Spleen (tissue), 11 donors: ENCODE results near the gene ANXA11. TPM values are rescaled to one million over a fixed set of nuclear protein-coding genes. Genes with fewer than 3 reads are reported as not detected.
"Not testable (repeated sequence)": the region's sequence is repeated elsewhere in the genome, so short reads cannot be mapped to it uniquely, and the experiment has no call there.

Source experiments
- DNase-seq: peaks from one replicate; pipeline ENCODE4 v3.0.0-alpha.2; 2020
- H3K27ac ChIP-seq, 8 donors: fragments of 200-600 bp; sonication (generic) in 7 of 8; 1 replicate in 4 of 8; 2 replicates in 4 of 8; pipeline versions ENCODE4 v1.5.0 to v1.8.0; 2016 to 2021; ENCODE audit warnings: inconsistent platforms in 4 of 8, mild to moderate bottlenecking in 4 of 8, moderate library complexity in 1 of 8
- H3K27me3 ChIP-seq, 7 donors: fragments of 200-600 bp; sonication (generic) in 6 of 7; replicated peaks in 1 of 7; 1 replicate in 4 of 7; 2 replicates in 3 of 7; pipeline versions ENCODE4 v1.5.0 to v1.8.0; 2016 to 2021; ENCODE audit warnings: inconsistent platforms in 3 of 7, mild to moderate bottlenecking in 1 of 7
- H3K36me3 ChIP-seq, 6 donors: fragments of 200-600 bp; sonication (generic) in 5 of 6; 1 replicate in 4 of 6; 2 replicates in 2 of 6; pipeline versions ENCODE4 v1.5.0 to v1.8.0; 2016 to 2021; ENCODE audit warnings: inconsistent platforms in 2 of 6
- H3K4me1 ChIP-seq, 6 donors: fragments of 200-600 bp; sonication (generic) in 5 of 6; 1 replicate in 3 of 6; 2 replicates in 3 of 6; pipeline versions ENCODE4 v1.5.0 to v1.8.0; 2016 to 2021; ENCODE audit warnings: inconsistent platforms in 3 of 6
- H3K4me3 ChIP-seq, 8 donors: fragments of 200-600 bp; sonication (generic) in 7 of 8; 1 replicate in 4 of 8; 2 replicates in 4 of 8; pipeline versions ENCODE4 v1.5.0 to v1.8.0; 2016 to 2021; ENCODE audit warnings: inconsistent platforms in 4 of 8, mild to moderate bottlenecking in 4 of 8, moderate library complexity in 2 of 8
- H3K9me3 ChIP-seq, 8 donors: fragments of 200-600 bp; sonication (generic) in 7 of 8; 1 replicate in 4 of 8; 2 replicates in 4 of 8; pipeline versions ENCODE4 v1.5.0 to v1.8.0; 2016 to 2021; ENCODE audit warnings: inconsistent platforms in 4 of 8
- POLR2A ChIP-seq, 3 donors: fragments of 450-650 bp; IDR thresholded peaks; one replicate each; pipeline ENCODE4 v1.5.1; 2017; ENCODE audit warnings: antibody characterized with exemption in 3 of 3, mild to moderate bottlenecking in 1 of 3
- POLR2AphosphoS5 ChIP-seq, 3 donors: sonication (generic); formaldehyde crosslinking; IDR thresholded peaks; one replicate each; pipeline ENCODE4 v1.5.1; 2017; ENCODE audit warnings: antibody characterized with exemption in 3 of 3
- WGBS, 5 donors: extraction: QIAGEN DNeasy Blood & Tissue Kit in 3 of 5; methylation state at CpG; one replicate each; pipeline versions ENCODE4 v1.1.5 to v1.1.7; 2013 to 2018; 5-methylcytosine and 5-hydroxymethylcytosine counted together
- intact Hi-C: fragments of 100-400 bp; cut with DNase I; formaldehyde crosslinking; loops from one replicate; pipeline ENCODE4 v1.15.0; 2023; ENCODE audit warnings: low total_unique reads
- polyA plus RNA-seq, 3 donors: library from polyadenylated mRNA; stranded (reverse); fragments of 200-250 nt; gene quantifications; one replicate each; pipeline ENCODE4 v1.2.1, GENCODE V29; 2013
- total RNA-seq, 7 donors: library from RNA; depleted of rRNA in 3 of 7; stranded (reverse); fragments of >200 nt in 3 of 7; fragmentation: NEBNext Ultra II Directional in 4 of 7; extraction: Animal tissue kit (Norgen Biotek cat#: 25700) in 4 of 7; gene quantifications; one replicate each; pipeline versions ENCODE4 v1.1.0 to v1.2.1, GENCODE V29; 2016 to 2021
- TF ChIP-seq, protein P1 (sequence below), 11 experiments: fragments of 200-600 bp in 7 of 11; fragments of 450-650 bp in 4 of 11; sonication (generic) in 4 of 11; IDR thresholded peaks in 8 of 11; conservative IDR thresholded peaks in 3 of 11; 1 replicate in 7 of 11; 2 replicates in 4 of 11; pipeline versions ENCODE4 v1.4.0 to v1.8.0; 2016 to 2021; ENCODE audit warnings: antibody characterized with exemption in 11 of 11, inconsistent platforms in 4 of 11, mild to moderate bottlenecking in 1 of 11
- donor health status: healthy with polysubstance abuse.
- donor health status: DM: no; HTN: no; CAD: no; lungs with moderate emphysema.
- donor health status: DM: no; HTN: no; CAD: no.
- donor health status: Bipolar disorder and iron deficiency.
- donor health status: healthy.
- donor health status: DM: no; HTN: no; CAD: no.
- donor health status: DM: yes; HTN: yes; CAD: no.

ANXA11 gene
- total and polyA plus RNA-seq, 10 donors, result 89.9 to 201 (median 132) TPM

DNA sequence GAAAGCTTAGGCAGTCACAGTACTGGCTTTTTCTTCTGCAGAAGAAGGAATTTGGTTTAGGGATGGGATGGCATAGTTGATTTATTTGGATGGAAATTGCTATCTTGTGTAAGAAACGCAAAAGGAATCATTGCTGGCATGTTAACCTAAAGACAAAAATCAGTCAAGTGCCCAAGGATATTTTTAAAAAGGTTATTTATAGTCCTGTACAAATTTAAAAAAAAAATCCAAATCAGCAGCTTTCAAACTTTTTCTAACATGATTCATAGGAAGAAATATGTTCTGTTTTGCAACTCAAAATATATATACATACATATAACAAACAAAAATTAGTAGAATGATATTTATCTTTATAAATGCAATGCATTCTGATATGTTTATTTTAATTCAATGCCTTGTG, 28.5 kb upstream of the ANXA11 start:
- 72 to 87% (median 78%) methylated on average over 1 of the region's 1 CpG for WGBS, 5 donors
- H3K27me3 ChIP-seq, H3K4me3 ChIP-seq, H3K27ac ChIP-seq, H3K4me1 ChIP-seq, H3K36me3 ChIP-seq, H3K9me3 ChIP-seq, DNase-seq, intact Hi-C loops: not testable (repeated sequence)

DNA sequence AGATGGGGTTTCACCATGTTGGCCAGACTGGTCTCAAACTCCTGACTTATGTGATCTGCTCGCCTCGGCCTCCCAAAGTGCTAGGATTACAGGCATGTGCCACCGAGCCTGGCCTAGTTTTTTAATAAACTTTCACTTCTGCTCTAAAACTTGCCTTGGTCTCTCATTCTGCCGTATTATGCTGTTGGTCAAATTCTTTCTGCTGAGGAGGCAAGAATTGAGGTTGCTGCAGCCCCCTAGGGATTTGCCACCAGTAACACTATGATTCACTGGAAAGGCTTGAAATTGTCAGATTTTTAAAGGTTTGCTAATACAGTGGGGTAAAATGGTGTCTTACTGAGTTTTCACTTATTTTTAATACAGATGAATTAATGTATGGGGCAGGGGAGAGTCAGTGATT, 21.4 kb upstream of the ANXA11 start:
- intact Hi-C loops, H3K36me3 ChIP-seq: not testable (repeated sequence)
- 61 to 80% (median 68%) methylated on average over 4 of the region's 4 CpGs for WGBS, 5 donors

DNA sequence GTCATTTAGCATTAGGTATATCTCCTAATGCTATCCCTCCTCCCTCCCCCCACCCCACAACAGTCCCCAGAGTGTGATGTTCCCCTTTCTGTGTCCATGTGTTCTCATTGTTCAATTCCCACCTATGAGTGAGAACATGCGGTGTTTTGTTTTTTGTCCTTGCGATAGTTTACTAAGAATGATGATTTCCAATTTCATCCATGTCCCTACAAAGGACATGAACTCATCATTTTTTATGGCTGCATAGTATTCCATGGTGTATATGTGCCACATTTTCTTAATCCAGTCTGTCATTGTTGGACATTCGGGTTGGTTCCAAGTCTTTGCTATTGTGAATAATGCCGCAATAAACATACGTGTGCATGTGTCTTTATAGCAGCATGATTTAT, 17.7 kb upstream of the ANXA11 start:
- H3K27me3 ChIP-seq, H3K36me3 ChIP-seq, DNase-seq, H3K4me3 ChIP-seq, H3K4me1 ChIP-seq, H3K27ac ChIP-seq, intact Hi-C loops, H3K9me3 ChIP-seq: not testable (repeated sequence)
- WGBS, 5 donors, result 43 to 75% (median 59%) methylated on average over 1 to 2 of the region's 5 CpGs; no CpG with 5 or more reads in 1 of the 5 donors

More for the DNA sequence above, 21.4 kb upstream of the ANXA11 start:
- not testable (repeated sequence) for H3K4me1 ChIP-seq, H3K27ac ChIP-seq, H3K27me3 ChIP-seq, H3K9me3 ChIP-seq, DNase-seq, H3K4me3 ChIP-seq

DNA sequence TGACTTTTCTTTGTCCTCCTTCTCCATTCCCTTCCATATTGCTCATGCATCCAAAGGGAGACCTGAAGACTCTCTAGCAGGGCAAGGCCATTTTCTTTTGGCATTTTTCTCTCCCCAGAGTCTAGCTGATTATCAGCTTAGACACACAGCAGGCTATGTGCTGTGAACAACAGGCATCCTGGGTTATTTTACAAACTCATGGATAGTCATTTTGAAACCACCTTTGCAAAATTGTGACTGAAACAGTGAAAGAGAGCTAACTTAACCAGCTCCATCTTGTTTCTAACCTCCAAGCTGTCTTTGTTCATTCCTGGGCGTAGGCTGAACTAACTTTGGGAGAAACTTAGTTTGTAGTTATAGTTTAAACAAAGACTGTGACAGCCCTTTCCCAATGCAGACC, 13.5 kb upstream of the ANXA11 start:
- H3K27ac ChIP-seq, H3K36me3 ChIP-seq, H3K27me3 ChIP-seq, H3K4me3 ChIP-seq, H3K4me1 ChIP-seq, DNase-seq, H3K9me3 ChIP-seq: not testable (repeated sequence)
- WGBS, 5 donors, result 71 to 94% (median 78%) methylated on average over 1 of the region's 1 CpG
- intact Hi-C loops, result loop anchor here (5.0 kb wide), 1 partner anchor 72 kb away; no protein-coding TSS in a partner anchor

DNA sequence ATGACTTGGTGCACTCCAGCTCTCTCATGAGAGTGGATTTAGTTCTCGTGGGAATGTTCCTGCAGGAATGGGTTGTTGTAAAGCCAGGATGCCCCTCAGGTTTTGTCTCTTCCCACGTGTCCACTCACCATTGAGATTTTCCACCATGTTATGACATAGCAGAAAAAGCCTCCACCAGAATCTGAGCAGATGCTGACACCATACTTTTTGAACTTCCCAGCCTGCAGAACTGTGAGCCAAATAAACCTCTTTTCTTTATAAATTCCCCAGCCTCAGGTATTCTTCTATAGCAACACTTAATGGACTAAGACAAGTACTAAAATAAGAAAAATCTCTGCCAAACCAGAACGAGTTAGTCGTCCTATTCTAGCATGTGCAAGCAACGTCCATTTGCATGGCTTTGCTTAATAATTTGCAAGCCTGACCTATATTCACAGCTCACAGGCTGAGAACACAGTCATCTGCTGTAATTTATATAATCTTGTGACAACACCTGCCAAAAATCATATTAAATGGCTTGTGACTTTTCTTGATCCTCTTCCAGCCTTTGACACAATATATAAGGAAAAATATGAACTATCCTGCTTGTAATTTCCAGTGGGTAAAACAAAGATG, 9.1 kb upstream of the ANXA11 start:
- 80 to 88% (median 82%) methylated on average over 5 of the region's 5 CpGs for WGBS, 5 donors
- DNase-seq, intact Hi-C loops, H3K9me3 ChIP-seq, H3K27me3 ChIP-seq, H3K36me3 ChIP-seq, H3K4me1 ChIP-seq, H3K27ac ChIP-seq, H3K4me3 ChIP-seq: not testable (repeated sequence)

DNA sequence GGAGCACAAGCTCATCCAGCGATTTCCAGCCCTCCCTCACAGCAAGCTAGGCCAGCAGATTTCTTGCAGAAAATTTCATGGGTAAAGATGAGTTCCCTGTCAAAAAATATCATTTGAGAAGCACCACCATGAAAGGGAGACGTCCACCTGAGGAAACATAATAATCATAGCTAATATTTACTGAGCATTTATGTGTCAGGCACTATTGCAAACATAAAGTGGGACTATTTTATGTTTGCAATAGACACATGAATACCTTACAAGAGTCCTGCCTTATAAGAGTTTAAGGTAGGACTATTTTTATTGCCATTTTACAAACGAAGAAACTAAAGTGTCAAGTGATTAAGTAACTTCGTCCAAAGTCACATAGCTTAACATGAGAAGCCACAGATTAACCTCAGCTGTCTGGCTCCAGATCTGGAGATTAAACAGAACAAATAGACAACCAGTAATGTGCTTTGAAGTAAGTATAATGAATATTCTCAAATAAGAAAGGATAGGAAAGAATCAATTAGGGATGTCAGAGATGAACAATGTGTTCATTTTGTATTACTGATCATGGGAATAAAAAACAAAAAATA, 7.3 kb upstream of the ANXA11 start:
- H3K36me3 ChIP-seq, H3K4me1 ChIP-seq, DNase-seq, H3K4me3 ChIP-seq, H3K27ac ChIP-seq, intact Hi-C loops, H3K27me3 ChIP-seq, H3K9me3 ChIP-seq: not testable (repeated sequence)
- 70 to 83% (median 81%) methylated on average over 4 of the region's 4 CpGs for WGBS, 5 donors

DNA sequence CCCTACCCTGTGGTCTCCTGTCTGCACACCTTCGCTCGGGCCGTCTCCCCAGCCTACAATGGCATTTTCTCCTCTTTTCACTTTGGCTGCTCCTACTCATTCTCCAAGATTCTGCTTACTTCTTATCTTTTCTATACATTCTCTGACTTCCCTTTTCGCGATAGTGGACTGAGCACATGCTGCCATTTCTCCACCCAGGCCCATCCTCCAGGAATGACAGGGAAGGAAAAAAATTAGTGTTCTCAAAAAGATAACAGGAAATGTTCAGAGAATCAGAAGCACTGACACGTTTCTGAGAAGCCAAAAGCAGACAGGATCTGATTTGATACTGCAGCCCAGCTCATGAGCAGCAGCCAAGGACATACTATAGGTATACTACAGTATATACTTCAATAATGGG, 6.4 kb upstream of the ANXA11 start:
- H3K36me3 ChIP-seq, result no peaks in the 10 kb centered on the region
- H3K27ac ChIP-seq, result no peak overlapping the region
- peaks cover 0 to 12% (median under 1%) of the 10 kb centered on the region in 6 donors for H3K4me1 ChIP-seq
- intact Hi-C loops, result no loop called here
- H3K4me3 ChIP-seq, result no peak overlapping the region
- H3K27me3 ChIP-seq, result no peaks in the 10 kb centered on the region
- no peaks in the 10 kb centered on the region for H3K9me3 ChIP-seq
- WGBS, 5 donors, result 74 to 84% (median 78%) methylated on average over 6 of the region's 6 CpGs
- TF ChIP-seq POLR2AphosphoS5 (IDR thresholded peaks at IDR 0.05) (no peak), POLR2A (IDR thresholded peaks at IDR 0.05) (no peak)
- TF ChIP-seq, protein P1, sequence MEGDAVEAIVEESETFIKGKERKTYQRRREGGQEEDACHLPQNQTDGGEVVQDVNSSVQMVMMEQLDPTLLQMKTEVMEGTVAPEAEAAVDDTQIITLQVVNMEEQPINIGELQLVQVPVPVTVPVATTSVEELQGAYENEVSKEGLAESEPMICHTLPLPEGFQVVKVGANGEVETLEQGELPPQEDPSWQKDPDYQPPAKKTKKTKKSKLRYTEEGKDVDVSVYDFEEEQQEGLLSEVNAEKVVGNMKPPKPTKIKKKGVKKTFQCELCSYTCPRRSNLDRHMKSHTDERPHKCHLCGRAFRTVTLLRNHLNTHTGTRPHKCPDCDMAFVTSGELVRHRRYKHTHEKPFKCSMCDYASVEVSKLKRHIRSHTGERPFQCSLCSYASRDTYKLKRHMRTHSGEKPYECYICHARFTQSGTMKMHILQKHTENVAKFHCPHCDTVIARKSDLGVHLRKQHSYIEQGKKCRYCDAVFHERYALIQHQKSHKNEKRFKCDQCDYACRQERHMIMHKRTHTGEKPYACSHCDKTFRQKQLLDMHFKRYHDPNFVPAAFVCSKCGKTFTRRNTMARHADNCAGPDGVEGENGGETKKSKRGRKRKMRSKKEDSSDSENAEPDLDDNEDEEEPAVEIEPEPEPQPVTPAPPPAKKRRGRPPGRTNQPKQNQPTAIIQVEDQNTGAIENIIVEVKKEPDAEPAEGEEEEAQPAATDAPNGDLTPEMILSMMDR (IDR thresholded peaks at IDR 0.05 in 8 of 11, conservative IDR thresholded peaks at IDR 0.05 in 3 of 11), result no peak
- DNase-seq, result no peak
